ENCODE measurements around the gene MUC5AC.
"Not testable (repeated sequence)": the region's sequence is repeated elsewhere in the genome, so short reads cannot be mapped to it uniquely, and the experiment has no call there.

MUC5AC gene

DNA sequence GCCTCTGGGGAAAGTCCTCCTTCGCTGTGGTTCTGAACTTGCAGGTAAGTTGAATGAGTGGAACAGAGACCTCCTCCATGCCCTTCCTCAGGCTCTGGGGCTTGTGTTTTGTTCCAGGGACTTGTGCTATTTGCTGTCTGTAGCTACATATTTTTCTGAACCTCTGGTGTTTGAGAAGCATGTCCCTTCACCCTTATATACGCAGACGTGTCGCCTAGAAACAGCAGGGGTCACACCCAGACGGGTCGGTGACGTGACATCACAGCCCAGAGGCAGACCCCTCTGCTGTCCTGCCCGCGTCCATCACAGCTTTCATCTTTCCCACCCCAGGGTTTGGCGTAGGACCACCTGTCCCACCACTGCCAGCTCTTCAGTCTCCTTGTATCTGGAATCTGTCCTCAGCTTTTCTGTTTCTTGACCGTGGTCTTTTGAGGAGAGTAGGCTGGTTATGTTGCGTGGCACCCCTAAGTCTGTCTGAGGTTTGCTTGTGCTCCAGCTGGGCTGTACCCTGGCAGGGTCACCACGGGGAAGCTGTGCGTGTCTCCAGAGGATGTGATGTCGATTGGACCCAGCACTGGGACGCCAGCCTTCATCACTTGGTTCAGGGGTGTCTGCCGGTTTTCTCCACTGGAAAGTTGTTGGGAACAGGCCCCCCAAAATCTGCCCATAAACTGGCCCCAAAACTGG, 51.8 kb downstream of the MUC5AC start:
- DNase-seq, result no peak

DNA sequence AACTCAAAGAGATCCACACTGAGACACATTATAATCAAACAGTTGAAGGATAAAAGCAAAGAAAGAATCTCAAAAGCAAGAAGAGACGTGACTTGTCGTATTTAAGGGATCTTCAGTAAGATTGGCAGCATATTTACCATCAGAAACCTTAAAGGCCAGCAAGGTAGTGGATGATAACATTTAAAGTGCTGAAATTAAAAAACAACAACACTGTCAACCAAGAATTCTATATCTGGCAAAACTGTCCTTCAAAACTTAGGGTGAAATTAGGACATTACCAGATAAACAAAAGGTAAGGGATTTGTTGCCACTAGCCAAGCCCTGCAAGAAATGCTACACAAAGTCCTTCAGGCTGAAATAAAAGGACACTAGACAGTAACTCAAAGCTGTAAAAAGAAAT, 54.1 kb downstream of the MUC5AC start:
- DNase-seq, result no peak

GRCh38 chr11:1215826-1216225, 58.1 kb downstream of the MUC5AC start:
- DNase-seq, result not testable (repeated sequence)

DNA sequence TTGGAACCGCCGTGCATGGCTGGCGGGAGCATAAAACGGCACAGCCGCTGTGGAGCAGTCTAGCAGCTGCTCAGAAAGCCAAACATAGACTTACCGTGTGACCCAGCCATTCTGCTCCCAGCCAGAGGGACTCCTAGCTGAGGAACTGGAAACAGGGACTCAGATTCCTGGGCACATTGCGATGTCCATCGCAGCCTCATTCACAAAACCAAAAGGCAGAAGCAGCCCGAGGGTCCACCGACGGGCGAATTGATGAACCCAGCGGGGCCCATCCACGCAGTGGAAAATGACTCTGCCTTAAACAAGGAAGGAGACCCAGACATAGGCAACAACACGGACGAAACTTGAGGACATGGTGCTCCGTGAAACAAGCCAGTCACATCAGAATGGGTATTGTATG, 59.4 kb downstream of the MUC5AC start:
- DNase-seq, result no peak

GRCh38 chr11:1218256-1218787, 60.6 kb downstream of the MUC5AC start:
- no peak for DNase-seq

DNA sequence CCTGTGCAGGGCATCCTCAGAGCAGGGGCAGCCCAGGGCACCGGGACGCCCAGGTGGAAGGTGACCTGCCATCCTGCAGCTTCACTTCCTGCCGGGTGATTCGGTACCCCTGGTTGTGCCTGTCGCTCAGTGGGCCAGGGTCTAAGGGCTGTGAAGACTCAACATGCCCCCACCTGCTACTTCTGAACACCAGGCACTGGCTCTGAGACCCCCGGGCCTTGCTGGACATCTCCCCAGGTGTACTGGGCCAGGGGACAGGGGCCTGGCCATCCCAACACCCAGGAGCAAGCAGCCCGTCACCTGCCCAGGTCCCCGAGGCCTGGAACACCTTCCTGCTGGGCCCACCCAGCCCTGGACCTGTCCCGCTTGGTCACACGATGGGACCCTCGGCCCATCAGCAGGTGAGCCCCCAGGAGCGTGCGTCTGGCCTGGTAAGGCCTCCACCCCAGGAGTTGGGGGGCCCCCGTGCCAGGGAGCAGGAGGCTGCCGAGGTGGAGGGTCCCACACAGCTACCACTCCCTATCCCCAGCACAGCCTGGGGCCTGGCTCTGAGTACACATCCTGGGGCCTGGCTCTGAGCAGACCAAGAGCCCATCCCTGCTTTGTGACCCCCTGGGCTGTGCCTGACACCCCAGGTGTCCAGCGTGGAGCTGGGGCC, 61.2 kb downstream of the MUC5AC start:
- DNase-seq, result no peak

GRCh38 chr11:1219446-1219833, 61.7 kb downstream of the MUC5AC start:
- no peak for DNase-seq

DNA sequence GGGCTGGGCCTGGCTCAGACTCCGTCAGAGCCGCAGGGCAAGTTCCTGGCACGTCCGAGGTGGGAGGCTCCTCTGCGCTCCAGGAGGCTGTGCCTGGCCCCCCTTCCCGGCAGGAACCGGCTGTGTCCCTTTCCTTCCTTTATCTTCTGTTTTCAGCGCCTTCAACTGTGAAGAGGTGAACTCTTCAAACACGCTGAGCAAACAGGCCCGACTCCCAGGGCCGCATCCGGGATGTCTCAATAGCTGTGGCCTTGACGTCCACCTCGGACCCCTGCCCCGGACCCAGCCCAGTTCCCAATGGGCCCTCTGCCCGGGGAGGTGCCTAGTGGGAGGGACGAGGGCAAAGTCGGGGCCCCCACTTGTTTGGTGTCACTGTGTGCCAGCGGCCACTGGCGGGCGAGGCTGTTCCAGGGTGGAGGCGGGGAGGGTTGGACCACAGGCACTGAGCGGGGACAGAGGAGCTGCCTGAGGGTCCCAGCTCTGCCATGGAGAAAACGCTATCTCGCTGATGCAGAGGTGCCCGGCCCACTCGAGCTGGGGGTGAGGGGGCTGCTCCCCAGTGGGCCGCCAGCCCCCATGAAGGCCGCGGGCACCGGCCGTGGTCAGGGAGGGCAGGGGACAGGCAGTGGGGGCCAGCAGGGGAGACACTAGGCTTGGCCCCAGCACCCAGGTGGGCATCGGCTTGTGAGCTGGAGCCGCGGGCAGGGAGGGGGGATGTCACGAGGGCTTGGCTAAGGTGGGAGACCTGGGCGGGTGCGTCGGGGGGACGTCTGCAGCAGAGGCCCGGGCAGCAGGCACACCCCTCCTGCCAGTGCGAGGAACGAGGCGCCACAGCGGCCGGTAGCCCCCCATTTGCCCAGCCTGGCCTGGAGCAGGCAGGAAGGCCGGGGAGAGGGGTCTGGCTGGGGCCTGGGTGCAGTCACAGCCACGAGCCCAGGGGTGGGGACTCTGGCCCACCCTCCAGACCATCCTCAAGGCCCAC, 62.4 kb downstream of the MUC5AC start:
- DNase-seq, result no peak

DNA sequence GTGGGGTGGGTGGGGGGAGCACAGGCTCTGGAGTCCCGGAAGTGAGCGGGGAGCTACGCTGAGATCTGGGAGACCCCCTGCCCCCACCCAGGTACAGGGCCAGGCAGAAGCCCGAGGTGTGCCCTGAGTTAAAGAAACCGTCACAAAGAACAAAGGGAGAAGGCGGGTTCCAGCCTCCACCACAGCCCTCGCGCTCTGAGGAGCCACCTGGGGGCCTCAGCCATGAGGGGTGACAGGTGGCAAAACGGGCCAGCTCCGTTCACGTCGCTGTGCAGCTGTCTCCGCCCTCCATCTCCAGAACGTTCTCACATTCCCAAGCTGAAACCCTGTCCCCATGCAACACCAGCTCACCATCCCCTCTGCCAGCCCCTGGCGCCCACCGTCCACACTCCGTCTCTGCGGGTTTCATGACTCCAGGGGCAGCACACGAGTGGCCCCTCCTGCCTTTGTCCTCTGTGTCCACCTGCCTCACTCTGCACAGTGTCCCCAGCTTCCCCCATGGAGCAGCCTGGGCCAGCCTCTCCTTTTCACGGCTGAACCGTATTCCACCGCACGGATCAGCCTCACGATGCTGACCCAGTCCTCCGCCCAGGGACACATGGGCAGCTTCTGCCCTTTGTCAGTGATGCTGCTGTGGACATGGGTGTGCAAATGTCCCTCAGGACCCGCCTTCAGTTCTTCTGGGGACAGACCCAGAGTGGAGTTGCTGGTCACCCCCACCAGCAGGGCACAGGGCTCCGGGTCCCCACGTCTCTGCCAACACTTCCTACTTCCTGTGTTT, 63.4 kb downstream of the MUC5AC start:
- DNase-seq, result no peak

DNA sequence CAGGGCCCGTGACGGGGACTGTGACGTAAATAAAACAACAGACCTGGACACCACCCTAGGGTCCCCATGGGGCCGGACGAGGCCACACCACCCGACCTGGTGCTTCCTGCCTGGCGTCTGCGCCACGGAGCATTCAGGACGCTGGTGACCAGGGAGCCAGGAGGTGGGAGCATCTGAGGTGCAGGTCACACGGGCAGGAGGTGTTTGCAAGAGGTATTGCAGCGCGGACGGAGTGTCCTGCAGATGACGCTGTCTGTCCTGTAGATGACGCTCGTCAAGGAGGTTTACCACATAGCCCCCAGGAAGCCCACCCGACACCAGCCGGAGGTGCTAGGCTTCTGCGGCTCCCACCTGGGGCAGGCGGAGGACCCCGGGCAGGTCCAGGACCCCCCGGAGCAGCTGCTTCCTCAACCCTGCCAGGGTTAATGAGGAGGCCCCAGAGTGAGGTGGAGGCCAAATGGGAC, 64.1 kb downstream of the MUC5AC start:
- no peak for DNase-seq

DNA sequence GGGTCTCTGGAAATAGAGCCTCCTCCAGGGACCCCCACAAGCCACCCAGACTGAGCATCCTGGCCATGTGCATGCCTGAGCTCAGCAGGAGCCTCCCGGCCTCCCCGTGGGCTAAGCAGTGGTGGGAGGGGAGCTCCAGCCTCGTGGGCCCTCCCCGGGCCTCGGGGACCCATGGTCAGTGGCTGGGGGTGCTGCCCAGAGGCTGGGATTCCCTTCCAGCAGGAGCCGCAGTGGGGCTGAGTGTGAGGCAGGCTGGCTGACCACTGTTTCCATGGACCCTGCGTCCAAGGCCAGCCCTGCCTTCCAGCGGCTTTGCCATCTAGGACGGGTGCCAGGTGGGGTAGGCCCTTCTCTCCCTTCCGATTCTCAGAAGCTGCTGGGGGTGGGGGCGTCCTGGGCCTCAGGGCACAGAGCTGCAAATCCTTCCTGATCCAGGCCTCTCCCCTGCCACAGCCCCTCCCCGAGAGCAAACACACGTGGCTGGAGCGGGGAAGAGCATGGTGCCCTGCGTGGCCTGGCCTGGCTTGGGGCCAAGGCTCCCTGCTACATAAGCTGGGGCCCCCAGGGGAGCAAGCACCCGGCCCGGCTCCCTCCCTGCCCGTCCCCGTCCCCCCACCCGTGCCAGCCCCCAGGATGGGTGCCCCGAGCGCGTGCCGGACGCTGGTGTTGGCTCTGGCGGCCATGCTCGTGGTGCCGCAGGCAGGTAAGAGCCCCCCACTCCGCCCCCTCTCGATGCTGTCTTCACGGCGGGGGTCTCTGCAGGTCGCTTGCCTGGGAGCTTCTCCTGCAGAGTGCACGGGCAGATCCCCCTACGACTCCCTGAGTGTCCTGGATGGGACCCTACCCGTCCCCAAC, 65.0 kb downstream of the MUC5AC start, which contains the start of gene MUC5B:
TSS of gene MUC5B (plus strand) at position 576 of the 855 bp plus-strand sequence. CDS start at position 634, 58 bp downstream.
- DNase-seq, result no peak

GRCh38 chr11:1223346-1224110, 65.8 kb downstream of the MUC5AC start:
- no peak for DNase-seq

GRCh38 chr11:1224111-1224490, 66.3 kb downstream of the MUC5AC start:
- no peak for DNase-seq

GRCh38 chr11:1224491-1225385, 67.0 kb downstream of the MUC5AC start:
- DNase-seq, result no peak

GRCh38 chr11:1225386-1226225, 67.9 kb downstream of the MUC5AC start:
- no peak for DNase-seq

- DNase-seq, result no peak
Observed at GRCh38 chr11:1226226-1226985, 68.7 kb downstream of the MUC5AC start.

GRCh38 chr11:1226986-1227550, 69.3 kb downstream of the MUC5AC start:
- DNase-seq, result no peak
